ENCODE data around the gene HES2. TPM values are rescaled to one million over a fixed set of nuclear protein-coding genes. Genes with fewer than 3 reads are reported as not detected.

The HES2 gene
- total RNA-seq, 1 donor from 2014 or later, result not detected

- peak overlapping the region; percentile 95 to 99 for H3K27ac ChIP-seq
- H3K4me1 ChIP-seq, result peaks cover 4 to 13% of the 10 kb centered on the region in 2 donors
- no peaks in the 10 kb centered on the region for H3K27me3 ChIP-seq
- no peak for DNase-seq (ENCODE audit: low spot score in 2 of 2)
- intact Hi-C loops (cut with DNase I), result loop anchor here (10.0 kb wide), 1 partner anchor 163 kb away; the partner anchor contains the start of genes NOL9 and TAS1R1
- peak overlapping the region; percentile 66 to 84 for H3K4me3 ChIP-seq
- H3K36me3 ChIP-seq, result no peaks in the 10 kb centered on the region
- no peaks in the 10 kb centered on the region for H3K9me3 ChIP-seq
- TF ChIP-seq CTCF (IDR thresholded peaks at IDR 0.05), result no peak
Measured at GRCh38 chr1:6391951-6392808, 27.5 kb downstream of the HES2 start.

GRCh38 chr1:6389971-6390370 is 29.7 kb downstream of the HES2 start:
- TF ChIP-seq CTCF (IDR thresholded peaks at IDR 0.05), result no peak
- no peak for DNase-seq (ENCODE audit: low spot score in 2 of 2)
- Histone ChIP-seq H3K9me3 (no peaks in the 10 kb centered on the region), H3K4me1 (peaks cover 8 to 23% of the 10 kb centered on the region in 2 donors), H3K27me3 (no peaks in the 10 kb centered on the region), H3K27ac (no peak overlapping the region), H3K36me3 (no peaks in the 10 kb centered on the region), H3K4me3 (no peak overlapping the region)
- intact Hi-C loops (cut with DNase I), result loop anchor here (10.0 kb wide), 1 partner anchor 165 kb away; the partner anchor contains the start of genes NOL9 and TAS1R1

GRCh38 chr1:6386371-6386949 is 33.3 kb downstream of the HES2 start:
- DNase-seq (ENCODE audit: low spot score in 2 of 2), result no peak
- Histone ChIP-seq H3K27ac (peak overlapping the region in 1 of 2 donors; percentile 68), H3K4me3 (no peak overlapping the region), H3K36me3 (no peaks in the 10 kb centered on the region), H3K9me3 (no peaks in the 10 kb centered on the region), H3K27me3 (no peaks in the 10 kb centered on the region), H3K4me1 (peaks cover 7 to 15% of the 10 kb centered on the region in 2 donors)
- intact Hi-C loops (cut with DNase I), result no loop called here
- TF ChIP-seq CTCF (IDR thresholded peaks at IDR 0.05), result no peak

GRCh38 chr1:6385488-6386191 is 34.1 kb downstream of the HES2 start:
- intact Hi-C loops (cut with DNase I), result no loop called here
- TF ChIP-seq CTCF (IDR thresholded peaks at IDR 0.05), result no peak
- Histone ChIP-seq H3K27ac (peak overlapping the region; percentile 64 to 68), H3K27me3 (no peaks in the 10 kb centered on the region), H3K4me3 (peak overlapping the region in 1 of 2 donors; percentile 26), H3K4me1 (peaks cover 7 to 15% of the 10 kb centered on the region in 2 donors), H3K36me3 (no peaks in the 10 kb centered on the region), H3K9me3 (no peaks in the 10 kb centered on the region)
- peak in 1 of 2 donors; percentile 77 for DNase-seq (ENCODE audit: low spot score in 2 of 2)

- DNase-seq (ENCODE audit: low spot score in 2 of 2), result no peak
- TF ChIP-seq CTCF (IDR thresholded peaks at IDR 0.05), result no peak
Measured at GRCh38 chr1:6384962-6385361, 34.8 kb downstream of the HES2 start.

More at GRCh38 chr1:6384962-6385361, 34.8 kb downstream of the HES2 start:
- H3K9me3 ChIP-seq, result no peaks in the 10 kb centered on the region
- no peaks in the 10 kb centered on the region for H3K27me3 ChIP-seq
- intact Hi-C loops (cut with DNase I), result no loop called here
- peak overlapping the region; percentile 64 to 68 for H3K27ac ChIP-seq
- H3K4me1 ChIP-seq, result peaks cover 7 to 15% of the 10 kb centered on the region in 2 donors
- peak overlapping the region in 1 of 2 donors; percentile 26 for H3K4me3 ChIP-seq
- no peaks in the 10 kb centered on the region for H3K36me3 ChIP-seq

Data from ascending aorta (tissue), 2 donors.